CD4-positive, CD25-positive, alpha-beta regulatory T cell (primary cell): ENCODE results near the gene PPP2R2B. TPM values are rescaled to one million over a fixed set of nuclear protein-coding genes. Genes with fewer than 3 reads are reported as not detected.

ENCODE experiments used
- ATAC-seq, 2 donors: fragments of 150-1000 bp; cut with Tn5 transposase; one replicate each; pipeline ENCODE4 v1.10.0; 2021; ENCODE audit warnings: low read depth in 2 of 2, moderate number of reproducible peaks in 2 of 2, moderate library complexity in 1 of 2
- DNase-seq, 3 donors: peaks; one replicate each; pipeline versions ENCODE4 v3.0.0 to v3.0.0-alpha.2; 2012 to 2022; ENCODE audit warnings: mixed read lengths in 1 of 3
- H3K27ac ChIP-seq: one replicate; pipeline ENCODE4 v1.7.0; 2013; ENCODE audit warnings: mild to moderate bottlenecking, low read length; ENCODE audit not compliant: insufficient read depth, poor library complexity, severe bottlenecking
- H3K27me3 ChIP-seq: one replicate; pipeline ENCODE4 v1.7.0; 2013; ENCODE audit warnings: low read length; ENCODE audit not compliant: control insufficient read depth, insufficient read depth
- H3K36me3 ChIP-seq: one replicate; pipeline ENCODE4 v1.7.0; 2013; ENCODE audit warnings: mild to moderate bottlenecking, low read length, moderate library complexity; ENCODE audit not compliant: control insufficient read depth, insufficient read depth
- H3K4me1 ChIP-seq: 2 replicates; pipeline ENCODE4 v1.7.0; 2013; ENCODE audit warnings: mild to moderate bottlenecking, low read length; ENCODE audit not compliant: insufficient read depth, control insufficient read depth, poor library complexity, severe bottlenecking
- H3K4me3 ChIP-seq: one replicate; pipeline ENCODE4 v1.7.0; 2013; ENCODE audit warnings: low read depth, mild to moderate bottlenecking, low read length, moderate library complexity
- H3K9me3 ChIP-seq, 2 experiments: 1 replicate in 1 of 2; 2 replicates in 1 of 2; pipeline ENCODE4 v1.7.0; 2013; ENCODE audit warnings: low read length in 2 of 2, mild to moderate bottlenecking in 1 of 2, moderate library complexity in 1 of 2; ENCODE audit not compliant: control insufficient read depth in 2 of 2
- H3K27ac Mint-ChIP-seq, 3 donors: one replicate each; pipeline ENCODE4 v1.8.0; 2020 to 2022; ENCODE audit warnings: mild to moderate bottlenecking in 3 of 3, mixed read lengths in 3 of 3, moderate library complexity in 2 of 3
- H3K27me3 Mint-ChIP-seq: one replicate; pipeline ENCODE4 v1.8.0; 2022; ENCODE audit warnings: mild to moderate bottlenecking, mixed read lengths
- H3K36me3 Mint-ChIP-seq: one replicate; pipeline ENCODE4 v1.8.0; 2020; ENCODE audit warnings: mixed read lengths
- H3K4me1 Mint-ChIP-seq, 4 donors: one replicate each; pipeline ENCODE4 v1.8.0; 2020 to 2022; ENCODE audit warnings: mixed read lengths in 4 of 4, mild to moderate bottlenecking in 1 of 4
- H3K4me3 Mint-ChIP-seq, 4 donors: one replicate each; pipeline ENCODE4 v1.8.0; 2020 to 2022; ENCODE audit warnings: mild to moderate bottlenecking in 4 of 4, mixed read lengths in 4 of 4, moderate library complexity in 3 of 4
- H3K9me3 Mint-ChIP-seq, 7 donors: one replicate each; pipeline ENCODE4 v1.8.0; 2020 to 2022; ENCODE audit warnings: mixed read lengths in 7 of 7, mild to moderate bottlenecking in 3 of 7, moderate library complexity in 2 of 7
- polyA plus RNA-seq, 4 donors: library from polyadenylated mRNA; unstranded; fragments of 300-500 nt; fragmentation: Illumina TruSeq; gene quantifications; one replicate each; pipeline ENCODE4 v1.2.3, GENCODE V29; 2021
- total RNA-seq: library from RNA; stranded (reverse); gene quantifications from one replicate; pipeline ENCODE4 v1.2.3, GENCODE V29; 2022

PPP2R2B gene
- total and polyA plus RNA-seq, 5 donors from 2014 or later, result 6.1 to 16.7 (median 14.5) TPM

- H3K36me3 ChIP-seq, result no peaks in the 10 kb centered on the region
- peak overlapping the region; percentile 30 for H3K27ac ChIP-seq
- Mint-ChIP-seq H3K4me1 (peaks cover 32 to 71% (median 52%) of the 10 kb centered on the region in 4 donors), H3K27me3 (no peaks in the 10 kb centered on the region), H3K27ac (peak overlapping the region; percentile 28 to 97 (median 77)), H3K36me3 (peaks cover 4% of the 10 kb centered on the region), H3K9me3 (peaks cover 0 to 5% (median 0%) of the 10 kb centered on the region in 7 donors), H3K4me3 (peak overlapping the region in 2 of 4 donors; percentile 3 to 64)
- DNase-seq, result no peak
- ATAC-seq, result no peak
- peaks cover 56% of the 10 kb centered on the region for H3K4me1 ChIP-seq
- no peaks in the 10 kb centered on the region for H3K9me3 ChIP-seq
- no peaks in the 10 kb centered on the region for H3K27me3 ChIP-seq
- H3K4me3 ChIP-seq, result no peak overlapping the region
These were observed 123.9 kb downstream of the PPP2R2B start for GRCh38 chr5:146754621-146755020.

GRCh38 chr5:146753641-146754040 lies 124.9 kb downstream of the PPP2R2B start:
- Histone ChIP-seq H3K36me3 (no peaks in the 10 kb centered on the region), H3K9me3 (no peaks in the 10 kb centered on the region), H3K27me3 (no peaks in the 10 kb centered on the region), H3K4me1 (peaks cover 47% of the 10 kb centered on the region), H3K27ac (peak overlapping the region; percentile 78), H3K4me3 (peak overlapping the region; percentile 70)
- Mint-ChIP-seq H3K27me3 (no peaks in the 10 kb centered on the region), H3K4me3 (peak overlapping the region; percentile 16 to 64 (median 37)), H3K27ac (peak overlapping the region; percentile 72 to 97 (median 90)), H3K4me1 (peaks cover 28 to 62% (median 45%) of the 10 kb centered on the region in 4 donors), H3K36me3 (peaks cover 4% of the 10 kb centered on the region), H3K9me3 (peaks cover 0 to 9% (median 0%) of the 10 kb centered on the region in 7 donors)
- ATAC-seq, result no peak
- peak in 2 of 3 donors; percentile 1 to 37 for DNase-seq

- peak; percentile 98 to 100 for ATAC-seq
- Histone ChIP-seq H3K4me3 (peak overlapping the region; percentile 70), H3K4me1 (peaks cover 47% of the 10 kb centered on the region), H3K27me3 (no peaks in the 10 kb centered on the region), H3K9me3 (no peaks in the 10 kb centered on the region), H3K27ac (peak overlapping the region; percentile 78), H3K36me3 (no peaks in the 10 kb centered on the region)
- Mint-ChIP-seq H3K36me3 (peaks cover 4% of the 10 kb centered on the region), H3K4me1 (peaks cover 28 to 54% (median 41%) of the 10 kb centered on the region in 4 donors), H3K27me3 (no peaks in the 10 kb centered on the region), H3K9me3 (peaks cover 0 to 9% (median 0%) of the 10 kb centered on the region in 7 donors), H3K4me3 (peak overlapping the region in 3 of 4 donors; percentile 61 to 72 (median 64)), H3K27ac (peak overlapping the region; percentile 72 to 97 (median 90))
- peak; percentile 14 to 92 (median 64) for DNase-seq
These were observed 126.7 kb downstream of the PPP2R2B start for GRCh38 chr5:146751781-146752401.

GRCh38 chr5:146751054-146751453 lies 127.5 kb downstream of the PPP2R2B start:
- Mint-ChIP-seq H3K36me3 (peaks cover 4% of the 10 kb centered on the region), H3K4me1 (peaks cover 28 to 49% (median 38%) of the 10 kb centered on the region in 4 donors), H3K9me3 (peaks cover 0 to 9% (median 0%) of the 10 kb centered on the region in 7 donors), H3K27me3 (no peaks in the 10 kb centered on the region), H3K4me3 (peak overlapping the region in 1 of 4 donors; percentile 61), H3K27ac (peak overlapping the region; percentile 72 to 97 (median 90))
- Histone ChIP-seq H3K27ac (peak overlapping the region; percentile 78), H3K27me3 (no peaks in the 10 kb centered on the region), H3K4me3 (no peak overlapping the region), H3K9me3 (no peaks in the 10 kb centered on the region), H3K36me3 (no peaks in the 10 kb centered on the region), H3K4me1 (peaks cover 47% of the 10 kb centered on the region)
- DNase-seq, result no peak
- ATAC-seq, result no peak

GRCh38 chr5:146748533-146748932 lies 130.0 kb downstream of the PPP2R2B start:
- H3K4me1 Mint-ChIP-seq, result peaks cover 24 to 39% (median 25%) of the 10 kb centered on the region in 4 donors
- no peak overlapping the region for H3K4me3 ChIP-seq
- no peaks in the 10 kb centered on the region for H3K27me3 Mint-ChIP-seq
- peaks cover 4% of the 10 kb centered on the region for H3K36me3 Mint-ChIP-seq
- H3K27ac Mint-ChIP-seq, result no peak overlapping the region
- no peaks in the 10 kb centered on the region for H3K36me3 ChIP-seq
- H3K9me3 Mint-ChIP-seq, result peaks cover 0 to 9% (median 0%) of the 10 kb centered on the region in 7 donors
- peaks cover 33% of the 10 kb centered on the region for H3K4me1 ChIP-seq
- H3K9me3 ChIP-seq, result no peaks in the 10 kb centered on the region
- DNase-seq, result no peak
- no peak overlapping the region for H3K4me3 Mint-ChIP-seq
- no peaks in the 10 kb centered on the region for H3K27me3 ChIP-seq
- no peak for ATAC-seq
- no peak overlapping the region for H3K27ac ChIP-seq

- Mint-ChIP-seq H3K4me1 (peaks cover 0 to 14% (median 5%) of the 10 kb centered on the region in 4 donors), H3K9me3 (peaks cover 0 to 4% (median 0%) of the 10 kb centered on the region in 7 donors), H3K27ac (peak overlapping the region in 1 of 3 donors; percentile 35), H3K27me3 (no peaks in the 10 kb centered on the region), H3K4me3 (no peak overlapping the region), H3K36me3 (no peaks in the 10 kb centered on the region)
- H3K27ac ChIP-seq, result no peak overlapping the region
- no peaks in the 10 kb centered on the region for H3K36me3 ChIP-seq
- ATAC-seq (no peak), DNase-seq (no peak)
- H3K9me3 ChIP-seq, result no peaks in the 10 kb centered on the region
- H3K4me1 ChIP-seq, result peaks cover 9% of the 10 kb centered on the region
- no peak overlapping the region for H3K4me3 ChIP-seq
- H3K27me3 ChIP-seq, result no peaks in the 10 kb centered on the region
These were observed 132.5 kb downstream of the PPP2R2B start for GRCh38 chr5:146745931-146746577.

- ATAC-seq (no peak), DNase-seq (no peak)
- H3K4me1 ChIP-seq, result no peaks in the 10 kb centered on the region
- Mint-ChIP-seq H3K9me3 (peaks cover 0 to 3% (median 0%) of the 10 kb centered on the region in 7 donors), H3K4me3 (no peak overlapping the region), H3K36me3 (peaks cover 3% of the 10 kb centered on the region), H3K27me3 (no peaks in the 10 kb centered on the region), H3K27ac (peak overlapping the region in 1 of 3 donors; percentile 30), H3K4me1 (peaks cover 0 to 6% (median 3%) of the 10 kb centered on the region in 4 donors)
- H3K27ac ChIP-seq, result no peak overlapping the region
- H3K36me3 ChIP-seq, result no peaks in the 10 kb centered on the region
- H3K27me3 ChIP-seq, result no peaks in the 10 kb centered on the region
- no peaks in the 10 kb centered on the region for H3K9me3 ChIP-seq
- no peak overlapping the region for H3K4me3 ChIP-seq
These were observed 134.3 kb downstream of the PPP2R2B start for GRCh38 chr5:146744068-146744745.
